Measurements from ENCODE around the gene CCDC91.

GRCh38 chr12:28575593-28576205 lies 385.4 kb downstream of the CCDC91 start:
- TF ChIP-seq CTCF (conservative IDR thresholded peaks at IDR 0.05; ENCODE audit: low read depth, low read length): no peak
- no peak for TF ChIP-seq EZH2 (IDR thresholded peaks at IDR 0.05; ENCODE audit: borderline replicate concordance, low read depth, low read length, poor library complexity, severe bottlenecking)

Data from A673 (cell line).